Breast epithelium (tissue), 3 donors: ENCODE data around the gene SYCP1.

ENCODE experiments used
- CTCF ChIP-seq, 3 donors: fragments of 450-650 bp; IDR thresholded peaks; one replicate each; pipeline ENCODE4 v1.5.1; 2016 to 2017; ENCODE audit warnings: antibody characterized with exemption in 3 of 3, mild to moderate bottlenecking in 3 of 3, moderate library complexity in 3 of 3
- POLR2A ChIP-seq: fragments of 450-650 bp; IDR thresholded peaks from one replicate; pipeline ENCODE4 v1.6.1; 2016; ENCODE audit warnings: antibody characterized with exemption, mild to moderate bottlenecking, moderate library complexity

- no peak for TF ChIP-seq CTCF (IDR thresholded peaks at IDR 0.05)
- TF ChIP-seq POLR2A: no peak
Measured at GRCh38 chr1:114896795-114897194, 42.1 kb downstream of the SYCP1 start.
